ENCODE measurements around the gene BMPR2.
"Not testable (repeated sequence)": the region's sequence is repeated elsewhere in the genome, so short reads cannot be mapped to it uniquely, and the experiment has no call there.

Gene BMPR2

GRCh38 chr2:202535290-202535689 is 159.2 kb downstream of the BMPR2 start:
- DNase-seq (ENCODE audit: low spot score): not testable (repeated sequence)

DNA sequence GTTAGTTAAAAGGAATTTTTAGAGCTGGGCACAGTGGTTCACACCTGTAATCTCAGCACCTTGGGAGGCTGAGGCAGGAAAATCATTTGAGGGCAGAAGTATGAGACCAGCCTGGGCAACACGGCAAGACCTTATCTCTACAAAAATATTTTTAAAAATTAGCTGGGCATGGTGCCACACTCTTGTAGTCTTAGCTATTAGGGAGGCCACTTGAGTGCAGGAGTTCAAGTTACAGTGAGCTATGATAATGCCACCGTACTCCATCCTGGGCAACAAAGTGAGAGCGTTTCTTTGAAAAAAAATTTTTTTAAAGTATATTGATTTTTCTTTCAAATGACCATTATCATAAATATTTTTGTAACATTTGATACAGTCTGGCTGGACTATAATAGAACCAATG is 165.0 kb downstream of the BMPR2 start:
- DNase-seq (ENCODE audit: low spot score): no peak

DNA sequence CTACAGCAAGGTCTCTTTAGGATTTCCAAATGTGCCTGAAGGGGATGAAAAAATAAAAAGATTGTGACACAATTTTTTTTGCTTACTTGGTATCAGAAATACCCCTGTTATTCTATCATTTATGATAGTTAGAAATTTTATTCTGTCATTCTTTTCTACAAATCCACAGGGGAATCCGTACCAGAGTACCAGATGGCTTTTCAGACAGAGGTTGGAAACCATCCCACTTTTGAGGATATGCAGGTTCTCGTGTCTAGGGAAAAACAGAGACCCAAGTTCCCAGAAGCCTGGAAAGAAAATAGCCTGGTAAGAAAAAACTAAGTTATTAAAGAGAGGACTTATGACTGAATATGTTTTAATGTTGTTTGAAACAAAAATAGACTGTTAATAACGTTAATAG is 166.0 kb downstream of the BMPR2 start:
- no peak for DNase-seq (ENCODE audit: low spot score)

- no peak for DNase-seq (ENCODE audit: low spot score)
Observed at GRCh38 chr2:202545523-202545922, 169.4 kb downstream of the BMPR2 start.

DNA sequence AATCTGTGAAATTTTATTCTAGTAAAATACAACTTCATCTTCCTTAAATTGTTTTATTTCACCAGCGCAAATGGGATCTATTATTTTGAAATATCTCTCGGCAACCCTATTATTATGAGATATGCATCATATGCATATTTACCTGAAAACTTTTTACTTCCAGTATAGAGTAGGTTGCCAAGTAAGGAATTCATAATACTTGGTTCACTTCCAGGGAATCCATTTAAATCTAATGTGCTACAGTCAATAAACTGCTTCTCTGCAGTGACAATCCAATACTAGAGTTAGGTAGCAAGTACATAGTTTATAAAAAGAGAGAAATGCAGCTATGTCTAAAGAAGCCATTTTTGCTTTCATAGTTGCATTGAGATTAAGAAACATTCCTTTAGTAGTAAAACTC is 169.8 kb downstream of the BMPR2 start:
- DNase-seq (ENCODE audit: low spot score): no peak

- not testable (repeated sequence) for DNase-seq (ENCODE audit: low spot score)
Observed at GRCh38 chr2:202546499-202547141, 170.5 kb downstream of the BMPR2 start.

GRCh38 chr2:202548240-202548639 is 172.1 kb downstream of the BMPR2 start:
- DNase-seq (ENCODE audit: low spot score): no peak

- not testable (repeated sequence) for DNase-seq (ENCODE audit: low spot score)
Observed at GRCh38 chr2:202551000-202551399, 174.9 kb downstream of the BMPR2 start.

GRCh38 chr2:202555356-202555755 is 179.2 kb downstream of the BMPR2 start:
- no peak for DNase-seq (ENCODE audit: low spot score)

DNA sequence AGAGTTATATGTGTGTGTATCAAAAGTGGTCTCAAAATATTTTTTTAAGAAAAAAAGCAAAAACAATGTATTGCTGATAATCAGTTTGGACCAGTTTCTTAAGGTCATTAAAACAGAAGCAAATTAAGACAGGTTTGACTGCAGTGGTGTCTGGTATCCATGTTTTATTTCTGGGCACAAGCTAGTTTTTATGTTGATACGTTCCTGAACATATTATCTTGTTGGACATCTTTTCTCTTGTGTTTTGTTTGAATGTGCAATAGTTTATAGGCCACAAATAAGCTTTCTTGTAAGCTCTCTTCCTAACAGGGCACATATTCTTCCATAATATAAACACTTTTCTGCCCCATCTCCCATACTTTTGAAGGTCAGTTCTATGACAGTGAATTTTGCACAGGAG is 184.1 kb downstream of the BMPR2 start:
- no peak for DNase-seq (ENCODE audit: low spot score)

GRCh38 chr2:202564226-202564625 is 188.1 kb downstream of the BMPR2 start:
- DNase-seq (ENCODE audit: low spot score): no peak

DNA sequence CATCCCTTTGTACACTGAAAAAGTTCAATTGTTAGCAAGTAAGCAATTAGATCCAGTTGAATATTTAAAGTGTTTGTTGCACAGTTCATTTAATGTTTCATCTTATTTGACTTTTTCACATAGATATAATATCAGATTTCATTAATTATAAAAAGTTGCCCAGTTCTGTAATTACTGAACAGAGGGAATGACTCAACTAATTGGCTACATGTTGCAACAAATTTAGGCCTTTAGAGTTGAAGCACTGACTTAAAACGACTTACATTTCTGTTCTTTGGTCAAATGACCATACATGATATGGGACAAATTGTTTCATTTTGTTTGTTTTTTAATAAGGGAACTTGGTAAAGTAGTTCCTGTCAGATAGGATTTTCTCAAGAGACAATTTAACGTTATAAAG is 190.2 kb downstream of the BMPR2 start:
- DNase-seq (ENCODE audit: low spot score): no peak

DNA sequence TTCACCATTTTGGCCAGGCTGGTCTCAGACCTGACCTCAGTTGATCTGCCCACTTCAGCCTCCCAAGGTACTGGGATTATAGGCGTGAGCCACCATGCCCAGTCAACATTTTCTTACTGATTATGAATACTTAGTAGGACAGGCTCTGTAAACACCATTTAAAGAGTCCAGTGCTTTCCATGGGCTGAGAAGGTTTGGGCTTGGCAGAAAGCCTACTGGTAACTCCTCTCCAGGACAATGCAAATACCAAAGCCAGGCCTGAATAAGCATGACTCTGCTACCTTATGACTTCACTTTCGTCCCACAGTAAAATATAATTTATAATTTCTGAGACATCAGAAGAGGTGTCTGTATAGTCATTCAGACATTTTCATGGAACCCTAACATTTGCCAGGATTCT is 198.4 kb downstream of the BMPR2 start:
- no peak for DNase-seq (ENCODE audit: low spot score)

DNA sequence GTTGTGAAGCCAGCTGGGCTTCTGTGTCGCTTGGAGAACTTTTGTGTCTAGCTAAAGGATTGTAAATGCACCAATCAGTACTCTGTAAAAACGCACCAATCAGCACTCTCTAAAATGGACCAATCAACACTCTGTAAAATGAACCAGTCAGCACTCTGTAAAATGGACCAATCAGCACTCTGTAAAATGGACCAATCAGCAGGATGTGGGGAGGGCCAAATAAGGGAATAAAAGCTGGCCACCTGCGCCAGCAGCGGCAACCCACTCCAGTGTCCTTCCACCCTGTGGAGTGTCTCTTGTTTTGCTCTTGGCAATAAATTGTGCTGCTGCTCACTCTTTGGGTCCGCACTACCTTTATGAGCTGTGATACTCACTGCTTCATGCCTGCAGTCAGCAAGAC is 199.1 kb downstream of the BMPR2 start:
- not testable (repeated sequence) for DNase-seq (ENCODE audit: low spot score)

DNA sequence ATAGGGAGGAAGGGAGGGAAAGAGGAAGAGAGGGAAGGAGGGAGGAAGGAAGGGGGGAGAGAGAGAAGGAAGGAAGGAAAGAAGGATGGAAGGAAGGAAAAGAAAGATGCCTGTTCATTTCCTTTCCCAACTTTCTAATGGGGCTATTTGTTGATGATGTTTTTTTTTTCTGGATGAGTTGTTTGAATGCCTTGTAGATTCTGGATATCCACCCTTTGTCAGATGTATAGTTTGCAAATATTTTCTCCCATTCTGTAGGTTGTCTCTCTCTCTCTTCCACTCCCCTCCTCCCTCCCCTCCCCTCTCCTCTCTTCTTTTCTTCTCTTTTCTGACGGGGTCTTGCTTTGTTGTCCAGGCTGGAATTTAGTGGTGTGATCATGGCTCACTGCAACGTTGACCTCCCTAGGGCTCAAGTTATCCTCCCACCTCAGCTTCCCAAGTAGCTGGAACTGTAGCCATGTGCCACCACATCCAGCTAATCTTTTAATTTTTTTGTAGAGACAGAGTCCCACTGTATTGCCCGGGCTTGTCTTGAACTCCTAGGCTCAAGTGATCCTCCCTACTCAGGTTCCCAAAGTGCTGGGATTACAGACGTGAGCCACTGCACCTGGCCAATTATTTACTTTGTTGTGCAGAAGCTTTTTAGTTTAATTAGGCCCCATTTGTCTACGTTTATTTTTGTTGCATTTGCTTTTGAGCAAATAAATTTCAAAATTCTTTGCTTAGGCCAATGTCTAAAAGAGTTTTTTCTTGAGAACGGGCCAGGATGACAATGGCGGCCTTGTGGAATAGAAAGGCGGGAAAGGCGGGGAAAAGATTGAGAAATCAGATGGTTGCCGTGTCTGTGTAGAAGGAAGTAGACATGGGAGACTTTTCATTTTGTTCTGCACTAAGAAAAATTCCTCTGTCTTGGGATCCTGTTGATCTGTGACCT is 201.4 kb downstream of the BMPR2 start:
- no peak for DNase-seq (ENCODE audit: low spot score)

- DNase-seq (ENCODE audit: low spot score): not testable (repeated sequence)
Observed at GRCh38 chr2:202582846-202583245, 206.7 kb downstream of the BMPR2 start.

DNA sequence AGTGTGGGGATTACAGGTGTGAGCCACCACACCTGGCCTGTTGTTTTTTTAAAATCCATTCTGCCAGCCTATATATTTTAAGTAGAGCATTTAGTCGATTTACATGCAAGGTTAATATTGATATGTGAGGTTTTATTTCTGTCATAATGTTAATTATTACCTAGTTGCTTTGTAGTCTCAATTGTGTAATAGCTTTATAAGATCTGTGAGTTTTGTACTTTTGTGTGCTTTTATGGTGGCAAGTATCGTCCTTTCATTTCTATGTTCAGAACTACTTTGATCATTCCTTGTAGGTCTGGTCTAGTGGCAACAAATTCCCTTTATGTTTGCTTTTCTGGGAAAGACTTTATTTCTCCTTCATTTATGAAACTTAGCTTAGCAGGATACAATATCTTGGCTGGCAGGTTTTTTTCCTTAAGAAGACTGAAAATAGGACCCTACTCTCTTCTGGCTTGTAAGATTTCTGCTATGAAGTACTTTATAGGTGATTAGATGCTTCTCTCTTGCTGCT is 207.6 kb downstream of the BMPR2 start:
- DNase-seq (ENCODE audit: low spot score): no peak

GRCh38 chr2:202588647-202589581 is 212.8 kb downstream of the BMPR2 start:
- DNase-seq (ENCODE audit: low spot score): peak; percentile 75

DNA sequence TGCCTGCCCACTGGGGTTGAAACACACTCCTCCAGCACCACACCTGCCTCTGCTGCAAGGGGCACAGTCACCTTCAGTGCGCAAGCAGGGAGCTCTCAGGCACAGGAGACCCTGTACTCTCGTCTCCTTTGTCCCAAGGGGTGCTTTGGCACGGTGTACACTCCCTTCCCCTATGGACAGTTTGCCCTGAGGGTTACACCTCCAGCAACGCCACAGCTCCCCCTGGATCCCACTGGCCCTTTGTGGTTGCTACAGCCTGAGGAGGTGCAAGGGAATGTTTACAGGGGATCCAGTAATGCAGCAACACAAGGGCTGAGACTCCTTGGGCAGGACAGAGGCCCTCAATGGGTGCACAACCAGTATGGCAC is 213.4 kb downstream of the BMPR2 start:
- DNase-seq (ENCODE audit: low spot score): no peak

DNA sequence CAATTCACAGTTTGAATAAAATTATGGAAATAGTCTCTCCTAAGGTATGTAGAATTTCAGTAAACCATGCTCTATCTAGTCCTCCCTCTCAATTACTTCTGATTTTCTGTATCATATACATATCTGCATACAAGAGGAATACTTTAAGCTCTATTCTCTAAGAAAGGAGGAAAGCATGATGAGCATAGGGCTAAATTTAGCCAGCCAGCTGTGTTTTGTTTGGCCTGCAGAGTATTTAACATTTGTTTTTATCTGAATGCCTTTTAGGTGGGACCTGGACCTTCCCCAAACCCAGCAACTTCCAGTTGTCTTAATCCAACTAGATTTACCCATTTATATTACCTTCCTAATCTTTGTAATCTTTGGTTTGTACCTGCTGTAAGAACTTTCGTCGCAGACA is 216.4 kb downstream of the BMPR2 start:
- DNase-seq (ENCODE audit: low spot score): no peak

DNA sequence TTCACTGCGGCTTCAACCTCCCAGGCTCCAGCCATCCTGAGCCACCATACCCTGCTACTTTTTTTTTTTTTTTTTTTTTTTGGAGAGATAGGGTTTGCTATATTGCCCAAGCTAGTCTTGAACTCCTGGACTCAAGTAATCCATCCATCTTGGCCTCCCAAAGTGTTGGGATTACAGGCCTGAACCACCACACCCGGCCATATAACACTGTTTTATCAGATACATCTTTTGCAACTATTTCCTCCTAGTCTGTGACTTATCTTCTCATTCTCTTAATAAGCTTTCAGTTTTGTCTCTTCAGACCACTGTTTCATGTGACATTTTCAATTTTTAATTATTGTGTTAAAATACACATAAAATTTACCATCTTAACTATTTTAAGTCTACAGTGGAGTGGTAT is 223.0 kb downstream of the BMPR2 start:
- DNase-seq (ENCODE audit: low spot score): no peak

GRCh38 chr2:202599911-202600310 is 223.8 kb downstream of the BMPR2 start:
- no peak for DNase-seq (ENCODE audit: low spot score)
